CD4-positive, alpha-beta T cell treated with Interleukin-15 for 4 hours (primary cell): ENCODE data around the gene WDFY4.

Experiments
- DNase-seq: peaks from one replicate; pipeline ENCODE4 v3.0.0-alpha.2; 2020; ENCODE audit warnings: low spot score

Gene WDFY4

DNA sequence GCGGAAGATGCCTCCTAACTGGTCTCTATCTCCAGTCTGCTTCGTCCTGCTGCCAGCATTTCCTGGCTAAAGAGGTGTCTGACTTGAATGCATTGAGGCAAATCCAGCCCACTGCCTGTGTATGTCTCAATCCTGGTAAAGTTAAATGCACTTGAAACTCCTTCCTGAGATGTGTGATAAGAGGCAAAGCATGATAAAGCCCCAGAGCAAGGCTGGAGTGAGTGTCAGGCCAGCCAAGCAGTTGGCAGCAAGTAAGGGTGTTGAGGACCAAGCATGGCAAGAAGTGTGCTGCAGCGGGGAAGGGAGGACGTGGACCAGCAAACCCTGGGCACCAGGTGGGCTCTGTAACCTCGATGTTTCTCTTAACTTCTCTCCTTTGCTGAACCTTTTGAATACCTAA, 225.9 kb downstream of the WDFY4 start:
- no peak for DNase-seq

- no peak for DNase-seq
Measured at GRCh38 chr10:48913674-48914073, 229.0 kb downstream of the WDFY4 start.

GRCh38 chr10:48923748-48924147, 239.1 kb downstream of the WDFY4 start:
- DNase-seq, result no peak

GRCh38 chr10:48924988-48925387, 240.3 kb downstream of the WDFY4 start:
- DNase-seq, result no peak

- no peak for DNase-seq
Measured at GRCh38 chr10:48926255-48926654, 241.6 kb downstream of the WDFY4 start.

DNA sequence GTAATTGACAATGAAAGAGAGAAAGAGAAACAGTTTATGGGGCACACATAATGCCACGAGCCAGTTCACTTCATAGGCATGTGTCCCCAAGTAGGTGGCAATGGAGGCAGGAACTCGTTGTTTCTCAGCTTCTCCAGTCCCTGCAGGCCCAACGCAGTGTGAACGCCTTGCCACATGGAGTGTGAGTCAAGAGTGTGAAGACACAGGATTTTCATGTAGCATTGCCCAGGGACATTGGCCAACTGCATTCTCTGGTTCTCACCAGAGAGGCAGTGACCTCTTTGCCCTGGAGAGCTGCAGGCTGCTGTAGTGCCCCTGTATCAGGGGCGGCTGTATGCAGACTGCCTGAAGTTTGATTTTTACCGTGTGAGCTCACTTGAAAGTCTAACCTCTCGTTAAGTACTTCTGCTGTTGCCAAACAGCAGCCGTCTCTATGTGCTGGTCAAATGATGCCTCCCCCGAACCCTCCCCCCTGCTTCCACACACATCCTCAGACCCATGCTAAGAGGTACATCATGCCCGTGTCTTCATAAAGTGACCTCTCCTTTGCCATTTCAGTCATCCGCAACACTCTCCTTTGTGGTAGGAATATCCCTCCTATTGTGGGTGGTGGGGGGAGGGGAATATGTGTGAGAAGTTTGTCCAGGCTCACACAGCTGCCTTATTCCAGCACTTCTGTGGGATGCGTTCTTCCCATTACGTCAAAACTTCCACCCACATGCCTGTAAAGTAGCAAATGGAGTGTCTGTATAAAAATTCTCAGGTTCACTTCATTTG, 242.3 kb downstream of the WDFY4 start:
- DNase-seq, result no peak

GRCh38 chr10:48929413-48929990, 244.8 kb downstream of the WDFY4 start:
- no peak for DNase-seq

DNA sequence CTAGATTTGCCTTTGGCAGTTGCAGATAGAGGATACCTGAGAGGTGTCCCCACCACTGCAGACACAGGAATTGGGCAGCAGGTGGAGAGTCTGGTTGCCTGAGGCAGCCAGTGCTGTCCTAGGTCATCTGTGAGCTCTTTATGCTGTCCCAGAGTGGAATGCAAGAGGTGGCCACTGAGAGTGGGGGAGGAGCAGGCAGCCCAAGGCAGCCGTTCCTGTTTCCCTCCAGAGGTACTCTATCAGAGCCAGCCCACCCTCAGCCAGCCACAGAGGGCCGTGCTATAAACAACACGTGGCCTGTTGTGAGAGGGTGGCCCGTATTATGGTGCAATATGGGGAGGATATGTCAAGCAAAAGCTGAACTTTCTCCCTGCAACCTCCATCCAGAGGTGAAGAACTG, 246.5 kb downstream of the WDFY4 start:
- DNase-seq, result no peak

- no peak for DNase-seq
Measured at GRCh38 chr10:48932831-48933664, 248.4 kb downstream of the WDFY4 start.

GRCh38 chr10:48934672-48935501, 250.2 kb downstream of the WDFY4 start:
- no peak for DNase-seq

DNA sequence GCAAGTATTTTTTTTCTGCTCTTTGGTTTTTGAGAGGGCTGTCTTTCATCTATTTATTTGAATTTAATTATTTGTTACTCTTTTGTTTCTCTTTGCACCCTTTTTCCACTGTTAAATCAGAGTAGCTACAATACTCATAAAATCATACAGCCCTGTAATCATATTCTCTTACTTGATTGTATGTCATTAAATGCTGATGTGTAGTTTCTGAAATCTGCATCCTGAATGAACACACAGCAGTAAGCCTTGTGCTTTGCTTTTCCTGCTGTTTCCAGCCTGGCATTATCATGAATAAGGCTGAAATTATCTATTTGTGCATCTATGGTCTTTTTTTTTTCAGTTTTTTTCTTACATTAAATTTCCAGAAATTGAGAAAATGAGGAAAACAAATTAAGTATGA, 250.9 kb downstream of the WDFY4 start:
- no peak for DNase-seq

- no peak for DNase-seq
Measured at GRCh38 chr10:48937796-48938195, 253.1 kb downstream of the WDFY4 start.

GRCh38 chr10:48938281-48938680, 253.6 kb downstream of the WDFY4 start:
- DNase-seq, result no peak

GRCh38 chr10:48938990-48939536, 254.4 kb downstream of the WDFY4 start:
- DNase-seq, result no peak

DNA sequence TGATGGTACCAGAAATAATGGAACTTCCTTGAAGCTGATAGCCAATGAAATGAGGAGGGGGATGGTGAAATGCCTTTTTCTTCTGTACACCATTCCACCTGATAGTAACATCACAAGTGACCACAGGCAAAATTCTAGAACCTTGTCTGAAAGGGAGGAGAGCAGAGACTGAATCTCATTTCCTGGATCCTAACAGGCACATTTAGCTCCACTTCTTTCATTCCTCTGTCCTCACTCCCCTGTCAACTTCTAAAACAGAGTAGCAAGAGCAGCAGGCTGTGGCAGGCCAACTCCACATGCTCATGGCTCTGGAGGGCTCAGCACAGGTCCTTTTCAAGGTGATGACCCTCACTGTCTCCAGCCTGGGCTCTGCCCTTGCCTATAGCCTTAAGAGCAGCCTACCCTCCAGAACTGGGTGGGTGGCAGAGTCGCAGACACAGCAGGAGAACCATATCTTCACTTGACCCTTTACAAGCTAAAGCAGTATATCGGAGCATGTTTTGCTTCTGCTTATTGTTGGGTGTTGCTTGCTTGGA, 255.2 kb downstream of the WDFY4 start, which contains the start of gene LRRC18:
LRRC18 (minus strand) TSS at position 51 of the 536 bp plus-strand sequence. CDS start 25,685 bp downstream, outside the sequence.
- DNase-seq, result no peak

- no peak for DNase-seq
Measured at GRCh38 chr10:48940372-48940771, 255.7 kb downstream of the WDFY4 start.

DNA sequence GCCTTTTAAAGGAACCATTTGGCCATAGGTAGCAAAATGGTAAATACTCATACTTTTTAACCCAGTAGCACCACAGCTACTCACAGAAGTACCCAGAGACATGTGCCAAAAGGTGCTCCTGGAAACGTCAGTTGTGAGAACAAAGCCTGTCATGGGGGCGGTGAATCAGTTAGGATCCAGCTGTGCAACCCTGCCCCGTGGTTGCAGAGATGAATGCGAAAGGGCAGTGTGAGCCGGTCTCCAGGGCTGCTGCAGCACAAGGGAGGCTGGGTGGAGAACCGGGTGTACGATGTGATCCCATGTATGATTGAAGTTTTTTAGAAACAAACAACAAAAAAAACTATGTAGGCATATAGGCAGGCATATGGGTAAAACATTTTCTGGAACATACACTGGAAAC, 256.3 kb downstream of the WDFY4 start:
- no peak for DNase-seq

- DNase-seq, result no peak
Measured at GRCh38 chr10:48941427-48942075, 256.9 kb downstream of the WDFY4 start.

DNA sequence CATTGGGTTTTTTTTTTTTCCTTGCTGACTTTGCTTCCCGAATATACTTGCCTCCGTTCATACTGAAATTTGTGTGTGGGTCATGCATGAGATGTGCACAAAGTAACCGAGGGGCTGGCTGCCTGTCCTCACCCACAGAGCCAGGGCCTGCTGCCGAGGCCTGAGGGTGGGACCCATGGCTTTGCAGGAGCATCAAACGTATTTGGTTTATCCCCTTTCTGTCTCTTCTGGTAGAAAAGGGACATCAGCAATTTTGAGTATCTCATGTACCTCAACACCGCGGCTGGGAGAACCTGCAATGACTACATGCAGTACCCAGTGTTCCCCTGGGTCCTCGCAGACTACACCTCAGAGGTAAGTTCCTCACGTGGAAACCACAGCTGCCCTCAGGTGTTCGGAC, 258.4 kb downstream of the WDFY4 start:
- DNase-seq, result no peak

DNA sequence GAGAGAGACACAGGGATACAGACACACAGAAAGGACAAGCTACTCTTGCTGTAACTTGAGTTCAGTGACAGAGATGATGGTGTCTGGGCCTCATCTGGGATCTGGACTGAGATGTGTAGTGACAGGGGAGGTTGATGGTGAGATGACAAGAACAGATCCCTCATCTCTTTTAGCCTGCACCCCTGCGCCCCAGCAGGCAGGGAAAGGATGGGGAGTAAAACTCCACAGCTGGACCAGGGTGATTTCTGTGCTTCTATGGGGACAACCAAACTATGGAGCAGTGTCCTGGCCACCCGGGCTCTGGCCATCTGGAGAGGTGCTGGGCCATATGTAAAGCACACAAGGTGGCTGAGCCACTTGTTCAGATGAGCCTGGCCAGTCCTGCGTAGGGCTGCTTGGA, 259.5 kb downstream of the WDFY4 start:
- no peak for DNase-seq
